HepG2 (cell line): Measurements from ENCODE around the gene ASPM. TPM values are rescaled to one million over a fixed set of nuclear protein-coding genes. Genes with fewer than 3 reads are reported as not detected.
A peak's percentile ranks its signal among the peaks of the same experiment; 100 is the strongest.

ENCODE experiments used
- CEBPB ChIP-seq: IDR thresholded peaks from 2 replicates; pipeline ENCODE4 v1.6.1; 2011; ENCODE audit warnings: low read depth, low read length, improper control_type of control experiment, borderline replicate concordance
- MBNL3 ChIP-seq: fragments of 250-450 bp; sonication (Bioruptor Pico); conservative IDR thresholded peaks from 2 replicates; pipeline ENCODE4 v1.8.0; 2022; ENCODE audit warnings: mild to moderate bottlenecking, inconsistent platforms
- NR2F6 ChIP-seq, 2 experiments: IDR thresholded peaks; 2 replicates each; pipeline ENCODE4 v1.6.1; 2016; ENCODE audit warnings: antibody characterized with exemption in 1 of 2, mild to moderate bottlenecking in 1 of 2
- RBFOX2 ChIP-seq: fragments of 200-400 bp; formaldehyde crosslinking; IDR thresholded peaks from 2 replicates; pipeline ENCODE4 v1.6.1; 2017; ENCODE audit warnings: low read depth, mild to moderate bottlenecking, low read length
- RFXANK ChIP-seq: IDR thresholded peaks from 2 replicates; pipeline ENCODE4 v1.6.1; 2016
- SPEN ChIP-seq: sonication (generic); formaldehyde crosslinking; IDR thresholded peaks from 2 replicates; pipeline ENCODE4 v1.5.1; 2020; ENCODE audit warnings: low read depth, mild to moderate bottlenecking, missing genetic modification reagents
- ZFP1 ChIP-seq: IDR thresholded peaks from 2 replicates; pipeline ENCODE4 v1.6.1; 2016
- ZNF33A ChIP-seq: sonication (generic); formaldehyde crosslinking; IDR thresholded peaks from 2 replicates; pipeline ENCODE4 v1.5.1; 2020; ENCODE audit warnings: missing genetic modification reagents, mild to moderate bottlenecking, moderate library complexity, borderline replicate concordance
- polyA plus RNA-seq, 8 experiments: library from polyadenylated mRNA; depleted of rRNA in 3 of 8; stranded (reverse) in 7 of 8; unstranded in 1 of 8; fragments of >200 nt; fragmentation: Illumina TruSeq in 4 of 8; extraction: Trizol in 4 of 8; gene quantifications; 2 replicates each; pipeline versions ENCODE4 v1.2.1 to v1.2.3, GENCODE V29; 2011 to 2016; ENCODE audit warnings: low read depth in 4 of 8, missing spikeins in 1 of 8, mixed read lengths in 1 of 8; ENCODE audit not compliant: insufficient read depth in 1 of 8
- total RNA-seq, 5 experiments: library from RNA; depleted of rRNA; stranded (reverse); fragments of >200 nt; fragmentation: Illumina TruSeq; extraction: Trizol; gene quantifications; 2 replicates each; pipeline ENCODE4 v1.2.3, GENCODE V29; 2016; ENCODE audit warnings: low read depth in 1 of 5
- TF ChIP-seq, protein P1 (sequence below): sonication (generic); formaldehyde crosslinking; IDR thresholded peaks from 2 replicates; pipeline ENCODE4 v1.4.0; 2020; ENCODE audit warnings: missing genetic modification reagents
- TF ChIP-seq, protein P2 (sequence below): sonication (generic); formaldehyde crosslinking; IDR thresholded peaks from 2 replicates; pipeline ENCODE4 v1.5.1; 2020; ENCODE audit warnings: mild to moderate bottlenecking, missing genetic modification reagents, borderline replicate concordance
- TF ChIP-seq, protein P3 (sequence below): IDR thresholded peaks from 2 replicates; pipeline ENCODE4 v1.6.1; 2016; ENCODE audit warnings: low read depth, missing genetic modification reagents, missing compliant biosample characterization
- TF ChIP-seq, protein P4 (sequence below): sonication (generic); formaldehyde crosslinking; IDR thresholded peaks from 2 replicates; pipeline ENCODE4 v1.4.0; 2020; ENCODE audit warnings: missing genetic modification reagents

The ASPM gene
- total and polyA plus RNA-seq, 2 of the 13 experiments (the other 11 are each of a cell fraction or from before 2014, with no cell fraction given), result 7.7 to 29.1 TPM

DNA sequence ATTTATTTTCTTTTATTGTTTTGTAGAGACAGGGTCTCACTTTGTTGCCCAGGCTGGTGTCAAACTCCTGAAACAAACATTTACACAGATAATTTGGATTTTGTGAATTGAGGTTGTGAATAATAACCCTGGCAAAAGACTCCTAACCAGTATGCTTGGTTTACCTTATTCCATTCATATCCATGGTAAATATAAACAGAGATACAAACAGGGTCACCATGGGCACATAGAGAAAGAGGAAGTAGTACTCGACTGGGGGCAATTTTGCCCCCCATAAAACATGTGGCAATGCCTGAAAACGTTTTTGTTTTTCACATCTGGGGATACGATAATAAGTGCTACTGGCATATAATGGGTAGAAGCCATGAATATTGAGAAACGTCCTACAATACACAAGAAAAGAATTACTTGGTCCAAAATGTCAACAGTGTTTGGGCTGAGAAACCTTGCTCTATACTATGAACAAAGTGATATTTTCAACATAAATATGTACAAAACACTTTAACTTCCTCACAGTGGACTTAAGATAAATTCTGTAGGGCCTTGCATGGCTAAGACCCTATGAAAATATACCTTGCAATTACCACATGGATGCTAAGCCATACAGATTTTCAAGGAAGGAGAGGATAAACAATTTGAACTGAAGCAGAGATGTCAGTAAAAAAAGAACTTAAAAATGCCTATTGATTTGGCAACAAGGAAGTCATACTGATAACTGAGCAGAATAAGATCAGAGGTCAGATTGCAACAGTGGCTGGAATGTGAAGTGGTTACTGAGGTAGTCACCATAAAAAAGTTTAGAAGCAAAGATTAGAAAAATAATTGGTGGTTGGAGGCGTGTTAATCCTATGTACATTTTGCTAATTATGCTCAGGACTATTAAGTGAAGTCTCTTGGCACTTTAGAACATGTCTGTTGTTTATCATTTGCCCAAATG, 27.4 kb upstream of the ASPM start (continued):
- TF ChIP-seq, protein P1, sequence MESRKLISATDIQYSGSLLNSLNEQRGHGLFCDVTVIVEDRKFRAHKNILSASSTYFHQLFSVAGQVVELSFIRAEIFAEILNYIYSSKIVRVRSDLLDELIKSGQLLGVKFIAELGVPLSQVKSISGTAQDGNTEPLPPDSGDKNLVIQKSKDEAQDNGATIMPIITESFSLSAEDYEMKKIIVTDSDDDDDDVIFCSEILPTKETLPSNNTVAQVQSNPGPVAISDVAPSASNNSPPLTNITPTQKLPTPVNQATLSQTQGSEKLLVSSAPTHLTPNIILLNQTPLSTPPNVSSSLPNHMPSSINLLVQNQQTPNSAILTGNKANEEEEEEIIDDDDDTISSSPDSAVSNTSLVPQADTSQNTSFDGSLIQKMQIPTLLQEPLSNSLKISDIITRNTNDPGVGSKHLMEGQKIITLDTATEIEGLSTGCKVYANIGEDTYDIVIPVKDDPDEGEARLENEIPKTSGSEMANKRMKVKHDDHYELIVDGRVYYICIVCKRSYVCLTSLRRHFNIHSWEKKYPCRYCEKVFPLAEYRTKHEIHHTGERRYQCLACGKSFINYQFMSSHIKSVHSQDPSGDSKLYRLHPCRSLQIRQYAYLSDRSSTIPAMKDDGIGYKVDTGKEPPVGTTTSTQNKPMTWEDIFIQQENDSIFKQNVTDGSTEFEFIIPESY (CRISPR knock-in tag), result no peak
- TF ChIP-seq ZFP1 (CRISPR knock-in tag) (peak; percentile 29; the same call in 1 of the 2 replicates), RFXANK (CRISPR knock-in tag) (0 out of 2 replicates have a peak, but pooled peaks have one; percentile 39), NR2F6 (IDR thresholded peaks at IDR 0.05) (peak; percentile 94), NR2F6 (CRISPR knock-in tag; IDR thresholded peaks at IDR 0.05) (peak; percentile 95), MBNL3 (CRISPR knock-in tag) (no peak), CEBPB (peak; percentile 97), ZNF33A (CRISPR knock-in tag) (peak; percentile 28; the same call in 1 of the 2 replicates), SPEN (no peak), RBFOX2 (no peak)
- TF ChIP-seq, protein P2, sequence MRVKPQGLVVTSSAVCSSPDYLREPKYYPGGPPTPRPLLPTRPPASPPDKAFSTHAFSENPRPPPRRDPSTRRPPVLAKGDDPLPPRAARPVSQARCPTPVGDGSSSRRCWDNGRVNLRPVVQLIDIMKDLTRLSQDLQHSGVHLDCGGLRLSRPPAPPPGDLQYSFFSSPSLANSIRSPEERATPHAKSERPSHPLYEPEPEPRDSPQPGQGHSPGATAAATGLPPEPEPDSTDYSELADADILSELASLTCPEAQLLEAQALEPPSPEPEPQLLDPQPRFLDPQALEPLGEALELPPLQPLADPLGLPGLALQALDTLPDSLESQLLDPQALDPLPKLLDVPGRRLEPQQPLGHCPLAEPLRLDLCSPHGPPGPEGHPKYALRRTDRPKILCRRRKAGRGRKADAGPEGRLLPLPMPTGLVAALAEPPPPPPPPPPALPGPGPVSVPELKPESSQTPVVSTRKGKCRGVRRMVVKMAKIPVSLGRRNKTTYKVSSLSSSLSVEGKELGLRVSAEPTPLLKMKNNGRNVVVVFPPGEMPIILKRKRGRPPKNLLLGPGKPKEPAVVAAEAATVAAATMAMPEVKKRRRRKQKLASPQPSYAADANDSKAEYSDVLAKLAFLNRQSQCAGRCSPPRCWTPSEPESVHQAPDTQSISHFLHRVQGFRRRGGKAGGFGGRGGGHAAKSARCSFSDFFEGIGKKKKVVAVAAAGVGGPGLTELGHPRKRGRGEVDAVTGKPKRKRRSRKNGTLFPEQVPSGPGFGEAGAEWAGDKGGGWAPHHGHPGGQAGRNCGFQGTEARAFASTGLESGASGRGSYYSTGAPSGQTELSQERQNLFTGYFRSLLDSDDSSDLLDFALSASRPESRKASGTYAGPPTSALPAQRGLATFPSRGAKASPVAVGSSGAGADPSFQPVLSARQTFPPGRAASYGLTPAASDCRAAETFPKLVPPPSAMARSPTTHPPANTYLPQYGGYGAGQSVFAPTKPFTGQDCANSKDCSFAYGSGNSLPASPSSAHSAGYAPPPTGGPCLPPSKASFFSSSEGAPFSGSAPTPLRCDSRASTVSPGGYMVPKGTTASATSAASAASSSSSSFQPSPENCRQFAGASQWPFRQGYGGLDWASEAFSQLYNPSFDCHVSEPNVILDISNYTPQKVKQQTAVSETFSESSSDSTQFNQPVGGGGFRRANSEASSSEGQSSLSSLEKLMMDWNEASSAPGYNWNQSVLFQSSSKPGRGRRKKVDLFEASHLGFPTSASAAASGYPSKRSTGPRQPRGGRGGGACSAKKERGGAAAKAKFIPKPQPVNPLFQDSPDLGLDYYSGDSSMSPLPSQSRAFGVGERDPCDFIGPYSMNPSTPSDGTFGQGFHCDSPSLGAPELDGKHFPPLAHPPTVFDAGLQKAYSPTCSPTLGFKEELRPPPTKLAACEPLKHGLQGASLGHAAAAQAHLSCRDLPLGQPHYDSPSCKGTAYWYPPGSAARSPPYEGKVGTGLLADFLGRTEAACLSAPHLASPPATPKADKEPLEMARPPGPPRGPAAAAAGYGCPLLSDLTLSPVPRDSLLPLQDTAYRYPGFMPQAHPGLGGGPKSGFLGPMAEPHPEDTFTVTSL, result peak; percentile 97
- TF ChIP-seq, protein P3, sequence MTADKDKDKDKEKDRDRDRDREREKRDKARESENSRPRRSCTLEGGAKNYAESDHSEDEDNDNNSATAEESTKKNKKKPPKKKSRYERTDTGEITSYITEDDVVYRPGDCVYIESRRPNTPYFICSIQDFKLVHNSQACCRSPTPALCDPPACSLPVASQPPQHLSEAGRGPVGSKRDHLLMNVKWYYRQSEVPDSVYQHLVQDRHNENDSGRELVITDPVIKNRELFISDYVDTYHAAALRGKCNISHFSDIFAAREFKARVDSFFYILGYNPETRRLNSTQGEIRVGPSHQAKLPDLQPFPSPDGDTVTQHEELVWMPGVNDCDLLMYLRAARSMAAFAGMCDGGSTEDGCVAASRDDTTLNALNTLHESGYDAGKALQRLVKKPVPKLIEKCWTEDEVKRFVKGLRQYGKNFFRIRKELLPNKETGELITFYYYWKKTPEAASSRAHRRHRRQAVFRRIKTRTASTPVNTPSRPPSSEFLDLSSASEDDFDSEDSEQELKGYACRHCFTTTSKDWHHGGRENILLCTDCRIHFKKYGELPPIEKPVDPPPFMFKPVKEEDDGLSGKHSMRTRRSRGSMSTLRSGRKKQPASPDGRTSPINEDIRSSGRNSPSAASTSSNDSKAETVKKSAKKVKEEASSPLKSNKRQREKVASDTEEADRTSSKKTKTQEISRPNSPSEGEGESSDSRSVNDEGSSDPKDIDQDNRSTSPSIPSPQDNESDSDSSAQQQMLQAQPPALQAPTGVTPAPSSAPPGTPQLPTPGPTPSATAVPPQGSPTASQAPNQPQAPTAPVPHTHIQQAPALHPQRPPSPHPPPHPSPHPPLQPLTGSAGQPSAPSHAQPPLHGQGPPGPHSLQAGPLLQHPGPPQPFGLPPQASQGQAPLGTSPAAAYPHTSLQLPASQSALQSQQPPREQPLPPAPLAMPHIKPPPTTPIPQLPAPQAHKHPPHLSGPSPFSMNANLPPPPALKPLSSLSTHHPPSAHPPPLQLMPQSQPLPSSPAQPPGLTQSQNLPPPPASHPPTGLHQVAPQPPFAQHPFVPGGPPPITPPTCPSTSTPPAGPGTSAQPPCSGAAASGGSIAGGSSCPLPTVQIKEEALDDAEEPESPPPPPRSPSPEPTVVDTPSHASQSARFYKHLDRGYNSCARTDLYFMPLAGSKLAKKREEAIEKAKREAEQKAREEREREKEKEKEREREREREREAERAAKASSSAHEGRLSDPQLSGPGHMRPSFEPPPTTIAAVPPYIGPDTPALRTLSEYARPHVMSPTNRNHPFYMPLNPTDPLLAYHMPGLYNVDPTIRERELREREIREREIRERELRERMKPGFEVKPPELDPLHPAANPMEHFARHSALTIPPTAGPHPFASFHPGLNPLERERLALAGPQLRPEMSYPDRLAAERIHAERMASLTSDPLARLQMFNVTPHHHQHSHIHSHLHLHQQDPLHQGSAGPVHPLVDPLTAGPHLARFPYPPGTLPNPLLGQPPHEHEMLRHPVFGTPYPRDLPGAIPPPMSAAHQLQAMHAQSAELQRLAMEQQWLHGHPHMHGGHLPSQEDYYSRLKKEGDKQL (CRISPR knock-in tag), result peak; percentile 78; the same call in 1 of the 2 replicates
- TF ChIP-seq, protein P4, sequence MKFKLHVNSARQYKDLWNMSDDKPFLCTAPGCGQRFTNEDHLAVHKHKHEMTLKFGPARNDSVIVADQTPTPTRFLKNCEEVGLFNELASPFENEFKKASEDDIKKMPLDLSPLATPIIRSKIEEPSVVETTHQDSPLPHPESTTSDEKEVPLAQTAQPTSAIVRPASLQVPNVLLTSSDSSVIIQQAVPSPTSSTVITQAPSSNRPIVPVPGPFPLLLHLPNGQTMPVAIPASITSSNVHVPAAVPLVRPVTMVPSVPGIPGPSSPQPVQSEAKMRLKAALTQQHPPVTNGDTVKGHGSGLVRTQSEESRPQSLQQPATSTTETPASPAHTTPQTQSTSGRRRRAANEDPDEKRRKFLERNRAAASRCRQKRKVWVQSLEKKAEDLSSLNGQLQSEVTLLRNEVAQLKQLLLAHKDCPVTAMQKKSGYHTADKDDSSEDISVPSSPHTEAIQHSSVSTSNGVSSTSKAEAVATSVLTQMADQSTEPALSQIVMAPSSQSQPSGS (CRISPR knock-in tag), result peak; percentile 79; the same call in 1 of the 2 replicates
